ENCODE measurements around the gene ITGB1BP1. TPM values are rescaled to one million over a fixed set of nuclear protein-coding genes. Genes with fewer than 3 reads are reported as not detected.

The ITGB1BP1 gene
- total RNA-seq, 1 donor from 2014 or later: 75.2 TPM

Other genes with a start within 250 kb of the ITGB1BP1 start
- 44.3 TPM for gene ASAP2, start 216.7 kb downstream of the ITGB1BP1 start, total RNA-seq
- gene CPSF3, start 126 bp upstream of the ITGB1BP1 start, total RNA-seq: 24.3 TPM
- 50.2 TPM for gene IAH1, start 51.0 kb upstream of the ITGB1BP1 start, total RNA-seq
- 22.3 TPM for gene ADAM17, start 132.3 kb upstream of the ITGB1BP1 start, total RNA-seq
- 250 TPM for gene YWHAQ, start 207.5 kb upstream of the ITGB1BP1 start, total RNA-seq